HL-60 (cell line): ENCODE data around the gene INSIG1.

Source experiments
- DNase-seq, 2 experiments: peaks; one replicate each; pipeline ENCODE4 v3.0.0-alpha.2; 2010 to 2020; ENCODE audit warnings: low read depth in 1 of 2, low spot score in 1 of 2
- H3K27ac ChIP-seq: fragments of 250-450 bp; sonication (Bioruptor Pico); replicated peaks from 2 replicates; pipeline ENCODE4 v1.5.1; 2020; ENCODE audit warnings: mild to moderate bottlenecking, moderate library complexity
- H3K27me3 ChIP-seq: fragments of 250-450 bp; sonication (Bioruptor Pico); 2 replicates; pipeline ENCODE4 v1.5.1; 2021; ENCODE audit warnings: mild to moderate bottlenecking, moderate library complexity; ENCODE audit not compliant: insufficient read depth, poor library complexity, severe bottlenecking
- H3K4me3 ChIP-seq: replicated peaks from 2 replicates; pipeline ENCODE4 v1.5.1; 2011; ENCODE audit warnings: mild to moderate bottlenecking, control low read depth, low read length; ENCODE audit not compliant: insufficient read depth
- GABPA ChIP-seq: IDR thresholded peaks from 2 replicates; pipeline ENCODE4 v1.6.1; 2012; ENCODE audit warnings: low read depth
- POLR2AphosphoS5 ChIP-seq: IDR thresholded peaks from 2 replicates; pipeline ENCODE4 v1.6.1; 2012; ENCODE audit warnings: low read depth
- REST ChIP-seq: IDR thresholded peaks from 2 replicates; pipeline ENCODE4 v1.6.1; 2012; ENCODE audit warnings: low read depth; ENCODE audit not compliant: insufficient replicate concordance
- SPI1 ChIP-seq: IDR thresholded peaks from 2 replicates; pipeline ENCODE4 v1.6.1; 2012; ENCODE audit warnings: low read depth, mild to moderate bottlenecking, borderline replicate concordance
- TF ChIP-seq, protein P1 (sequence below): IDR thresholded peaks from one replicate; pipeline ENCODE4 v1.5.1; 2011; ENCODE audit warnings: low read length, control low read depth, inconsistent platforms; ENCODE audit not compliant: insufficient read depth

Gene INSIG1

GRCh38 chr7:155324012-155324917 is 26.6 kb downstream of the INSIG1 start:
- DNase-seq = no peak
- no peaks in the 10 kb centered on the region for H3K27me3 ChIP-seq
- H3K27ac ChIP-seq = no peak overlapping the region
- TF ChIP-seq POLR2AphosphoS5 (no peak), REST (no peak), GABPA (no peak)
- H3K4me3 ChIP-seq = no peak overlapping the region

DNA sequence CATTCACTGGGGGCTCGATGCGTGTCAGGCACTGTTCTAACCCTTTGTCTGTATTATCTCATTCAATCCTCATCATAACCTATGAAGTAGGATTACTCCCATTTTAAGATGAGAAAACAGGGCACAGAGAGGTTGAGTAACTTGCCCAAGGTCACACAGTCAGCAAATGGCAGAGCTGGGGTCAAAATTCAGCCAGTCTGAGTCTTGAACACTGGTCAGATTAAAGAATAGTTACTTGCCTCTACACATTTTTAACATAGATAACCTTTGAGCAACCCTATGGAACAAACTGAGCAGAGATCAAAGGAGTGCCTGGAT is 27.2 kb downstream of the INSIG1 start:
- Histone ChIP-seq H3K4me3 (no peak overlapping the region), H3K27ac (no peak overlapping the region), H3K27me3 (no peaks in the 10 kb centered on the region)
- no peak for DNase-seq
- TF ChIP-seq GABPA = no peak
- no peak for TF ChIP-seq SPI1
- no peak for TF ChIP-seq REST
- TF ChIP-seq POLR2AphosphoS5 = no peak
- TF ChIP-seq, protein P1, sequence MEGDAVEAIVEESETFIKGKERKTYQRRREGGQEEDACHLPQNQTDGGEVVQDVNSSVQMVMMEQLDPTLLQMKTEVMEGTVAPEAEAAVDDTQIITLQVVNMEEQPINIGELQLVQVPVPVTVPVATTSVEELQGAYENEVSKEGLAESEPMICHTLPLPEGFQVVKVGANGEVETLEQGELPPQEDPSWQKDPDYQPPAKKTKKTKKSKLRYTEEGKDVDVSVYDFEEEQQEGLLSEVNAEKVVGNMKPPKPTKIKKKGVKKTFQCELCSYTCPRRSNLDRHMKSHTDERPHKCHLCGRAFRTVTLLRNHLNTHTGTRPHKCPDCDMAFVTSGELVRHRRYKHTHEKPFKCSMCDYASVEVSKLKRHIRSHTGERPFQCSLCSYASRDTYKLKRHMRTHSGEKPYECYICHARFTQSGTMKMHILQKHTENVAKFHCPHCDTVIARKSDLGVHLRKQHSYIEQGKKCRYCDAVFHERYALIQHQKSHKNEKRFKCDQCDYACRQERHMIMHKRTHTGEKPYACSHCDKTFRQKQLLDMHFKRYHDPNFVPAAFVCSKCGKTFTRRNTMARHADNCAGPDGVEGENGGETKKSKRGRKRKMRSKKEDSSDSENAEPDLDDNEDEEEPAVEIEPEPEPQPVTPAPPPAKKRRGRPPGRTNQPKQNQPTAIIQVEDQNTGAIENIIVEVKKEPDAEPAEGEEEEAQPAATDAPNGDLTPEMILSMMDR = no peak

- TF ChIP-seq, protein P1 = no peak
- TF ChIP-seq REST = no peak
- TF ChIP-seq SPI1 = no peak
- no peak for TF ChIP-seq POLR2AphosphoS5
- TF ChIP-seq GABPA = no peak
- H3K27me3 ChIP-seq = no peaks in the 10 kb centered on the region
- DNase-seq = no peak
- H3K27ac ChIP-seq = no peak overlapping the region
- no peak overlapping the region for H3K4me3 ChIP-seq
Measured at GRCh38 chr7:155326385-155326784, 28.7 kb downstream of the INSIG1 start.
